ENCODE data around the gene CLCNKB.
A peak's percentile ranks its signal among the peaks of the same experiment; 100 is the strongest.
"Not testable (repeated sequence)": the region's sequence is repeated elsewhere in the genome, so short reads cannot be mapped to it uniquely, and the experiment has no call there.

CLCNKB gene

DNA sequence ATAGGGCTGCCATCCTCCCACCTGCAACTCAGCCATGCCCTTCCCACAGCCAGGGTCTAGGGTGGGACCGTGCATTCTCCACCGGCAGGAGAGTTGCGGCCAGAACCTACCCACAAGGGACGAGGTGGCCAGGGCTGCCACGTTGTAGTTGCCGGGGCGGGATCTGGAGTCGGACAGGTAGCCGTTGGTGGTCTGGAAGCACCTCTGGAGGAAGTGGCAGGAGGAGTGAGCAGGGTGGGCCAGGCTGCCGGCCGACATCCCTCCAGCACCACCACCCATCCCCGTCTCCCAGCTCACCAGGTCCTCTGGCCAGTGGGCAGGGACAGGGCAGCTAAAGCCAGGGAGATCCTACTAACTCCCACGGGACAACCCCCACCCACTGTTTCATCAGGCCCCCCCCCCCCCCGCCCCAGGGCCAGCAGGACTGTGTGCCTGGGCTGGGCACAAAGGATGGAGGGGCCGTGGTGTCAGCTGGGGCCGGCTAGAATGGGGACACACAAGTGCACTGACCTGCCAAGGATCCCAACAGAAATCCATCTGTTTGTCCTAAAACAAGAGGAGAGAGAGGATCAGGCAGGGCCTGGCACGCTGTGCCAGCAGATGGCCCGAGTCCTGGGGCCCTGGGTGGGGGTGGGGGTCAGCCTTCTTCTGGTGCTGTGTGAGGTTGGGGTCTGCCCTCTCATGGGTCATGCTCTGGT, 18.6 kb downstream of the CLCNKB start:
- DNase-seq, result not testable (repeated sequence)

DNA sequence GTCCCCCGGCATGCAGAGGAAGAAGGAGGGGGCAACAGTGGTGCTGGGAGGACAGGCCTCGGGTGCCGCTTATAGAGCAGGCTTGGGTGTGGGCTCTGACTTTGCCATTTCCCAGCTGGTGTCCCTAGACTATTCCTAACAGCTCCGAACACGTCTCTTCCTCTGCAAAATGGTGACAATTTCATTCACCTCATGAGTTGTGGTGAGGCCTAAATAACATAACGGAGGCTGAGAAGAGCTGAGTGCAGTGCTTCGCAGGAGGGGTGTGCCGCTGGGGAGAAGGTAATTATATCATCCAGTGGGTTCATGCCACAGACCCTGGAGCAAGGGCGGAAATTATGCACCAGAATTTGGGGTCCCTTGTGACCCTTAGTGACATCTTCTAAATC, 19.1 kb downstream of the CLCNKB start:
- DNase-seq, result not testable (repeated sequence)

DNA sequence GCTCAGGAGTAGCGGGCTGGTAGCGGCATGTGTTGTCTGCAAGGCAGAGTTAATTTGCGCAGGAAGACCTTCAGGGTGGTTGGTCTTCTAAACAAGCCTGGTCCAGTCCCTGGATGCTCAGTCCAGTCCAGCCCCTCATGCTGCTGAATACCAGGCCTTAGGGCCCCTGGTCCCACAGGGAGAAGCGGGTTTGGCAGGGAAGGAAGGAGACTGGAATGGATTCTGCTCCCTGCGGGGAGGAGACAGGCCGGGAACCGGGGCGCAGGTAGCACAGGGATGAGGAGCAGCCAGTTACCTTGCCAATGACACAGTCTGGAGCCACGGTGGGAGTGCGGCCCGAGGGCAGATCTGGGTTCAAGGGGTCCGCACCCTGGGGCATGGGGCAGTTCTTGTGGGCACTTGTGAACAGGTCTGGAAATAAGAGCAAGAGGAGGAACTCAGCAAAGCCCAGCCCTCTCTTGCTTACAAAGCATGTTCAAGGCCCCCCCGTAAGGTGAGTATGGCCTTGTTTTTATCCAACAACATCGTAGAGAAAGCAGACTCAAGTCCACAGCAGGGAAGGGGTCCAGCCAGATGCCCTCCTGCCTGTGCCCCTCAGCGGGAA, 19.7 kb downstream of the CLCNKB start:
- no peak for DNase-seq

DNA sequence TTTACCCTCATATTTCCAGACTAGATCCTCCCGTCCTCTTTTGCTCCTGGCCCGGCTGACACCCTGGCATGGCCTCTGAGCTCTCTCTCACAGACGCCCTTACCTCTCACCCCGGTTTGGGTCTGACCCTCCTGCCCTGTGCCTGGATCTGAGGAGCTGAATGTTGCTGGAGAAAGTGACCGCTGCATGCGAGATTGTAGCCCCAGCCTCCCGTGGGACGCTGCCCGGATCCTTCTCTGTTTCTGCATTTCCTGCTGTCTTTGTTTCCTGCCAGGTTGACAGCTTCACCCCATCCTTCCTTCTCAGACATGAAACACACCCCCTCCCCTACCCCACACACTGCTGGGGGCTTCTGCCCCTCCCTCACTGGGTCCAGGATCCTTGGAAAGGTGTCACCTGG, 20.3 kb downstream of the CLCNKB start:
- no peak for DNase-seq

DNA sequence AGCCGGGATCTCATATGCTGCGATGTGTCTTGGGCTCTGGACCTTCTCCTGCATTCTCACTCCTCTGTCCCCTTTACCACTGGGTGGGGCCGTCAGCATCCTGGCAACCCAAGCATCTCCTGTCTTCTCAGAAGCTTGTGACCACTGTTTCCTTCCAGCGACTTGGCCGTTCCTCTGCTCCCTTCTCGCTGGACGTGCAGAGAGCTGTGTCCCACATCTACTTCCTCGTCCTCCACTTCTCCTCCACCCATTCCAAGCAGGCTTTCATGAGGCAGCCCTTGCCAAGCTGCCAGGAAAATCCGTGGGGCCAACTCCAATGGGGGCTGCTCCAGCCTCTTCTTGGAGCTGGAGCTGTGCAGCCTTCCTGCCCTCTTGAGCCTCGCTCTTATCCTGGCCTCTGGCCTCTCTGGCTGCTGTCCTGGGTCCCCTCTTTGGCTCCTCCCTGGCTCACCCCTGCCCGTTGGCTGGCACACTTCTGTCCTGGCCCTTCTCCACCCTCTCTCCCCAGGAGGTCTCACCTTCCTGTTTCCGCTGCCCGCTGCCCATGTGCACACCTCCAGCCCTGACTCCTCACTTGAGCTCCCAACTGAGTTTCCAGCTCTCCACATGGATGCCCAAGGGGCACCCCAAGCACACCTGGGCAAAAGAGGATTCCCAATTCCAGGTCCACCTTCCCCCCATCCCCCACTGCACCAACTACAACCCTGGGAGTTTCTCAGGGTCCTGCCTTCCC, 21.1 kb downstream of the CLCNKB start:
- no peak for DNase-seq

DNA sequence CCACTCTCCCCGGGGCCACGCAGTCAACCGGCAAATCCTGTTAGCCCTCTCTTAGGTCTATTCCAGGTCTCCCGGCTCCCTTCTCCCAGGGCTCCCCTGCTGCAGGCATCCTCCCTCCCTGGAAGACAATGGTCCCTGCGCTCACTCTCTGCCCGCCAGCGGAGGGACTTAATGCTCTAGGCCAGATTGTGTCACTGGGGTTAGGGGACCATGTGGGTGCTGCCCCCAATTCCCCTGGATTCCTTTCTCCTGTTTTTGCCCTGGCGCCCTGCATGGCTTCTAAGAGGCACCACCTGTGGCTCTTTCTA, 21.6 kb downstream of the CLCNKB start:
- no peak for DNase-seq

DNA sequence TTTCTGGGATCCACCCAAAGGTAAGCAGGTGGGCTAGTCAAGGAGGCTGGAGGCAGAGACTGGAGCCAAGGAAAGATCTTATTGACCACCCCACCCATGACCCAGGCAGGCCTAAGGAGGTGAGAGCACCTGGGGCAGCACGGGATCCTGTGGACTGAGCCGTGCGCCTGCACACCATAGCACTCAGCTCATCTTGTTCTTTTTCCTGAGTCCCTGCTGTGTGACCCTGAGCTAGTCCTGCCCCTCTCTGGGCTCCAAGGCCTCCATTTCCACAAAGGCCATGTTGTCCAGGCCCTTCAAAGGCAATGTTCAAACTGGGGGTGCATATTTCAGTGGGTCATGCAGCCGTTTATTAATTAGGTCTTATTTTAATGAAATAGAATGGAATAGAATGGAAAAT, 22.7 kb downstream of the CLCNKB start:
- no peak for DNase-seq

DNA sequence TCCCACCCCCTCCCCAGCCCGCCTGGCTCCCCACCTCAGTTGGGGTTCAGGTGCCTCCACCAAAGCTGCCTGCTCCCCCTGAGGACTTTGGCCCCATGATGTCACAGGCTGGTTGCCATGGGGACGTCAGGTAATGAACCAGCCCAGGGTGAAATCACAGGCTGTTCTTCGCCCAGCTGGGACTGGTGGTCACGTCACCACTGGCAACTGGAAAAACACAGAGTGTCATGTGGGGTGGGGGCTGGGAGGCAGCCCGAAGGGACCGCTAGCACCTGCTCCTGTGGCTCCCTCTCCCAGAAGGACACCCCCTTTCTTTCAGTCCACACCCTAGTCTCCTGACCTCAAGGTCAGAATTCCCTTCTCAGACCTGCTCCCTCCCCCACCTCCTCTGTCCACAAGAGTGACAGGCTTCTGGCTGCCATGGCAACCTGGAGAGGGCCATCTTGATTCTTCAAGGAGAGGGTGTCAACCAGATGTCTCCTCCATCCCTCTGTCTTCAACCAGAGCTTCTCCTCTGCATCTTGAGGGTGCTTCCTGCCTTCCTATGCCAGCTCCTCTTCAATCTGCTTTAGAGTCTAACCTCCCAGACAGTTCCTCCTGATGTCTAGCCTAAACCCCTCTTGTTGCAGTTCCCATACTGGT, 23.7 kb downstream of the CLCNKB start:
- no peak for DNase-seq

DNA sequence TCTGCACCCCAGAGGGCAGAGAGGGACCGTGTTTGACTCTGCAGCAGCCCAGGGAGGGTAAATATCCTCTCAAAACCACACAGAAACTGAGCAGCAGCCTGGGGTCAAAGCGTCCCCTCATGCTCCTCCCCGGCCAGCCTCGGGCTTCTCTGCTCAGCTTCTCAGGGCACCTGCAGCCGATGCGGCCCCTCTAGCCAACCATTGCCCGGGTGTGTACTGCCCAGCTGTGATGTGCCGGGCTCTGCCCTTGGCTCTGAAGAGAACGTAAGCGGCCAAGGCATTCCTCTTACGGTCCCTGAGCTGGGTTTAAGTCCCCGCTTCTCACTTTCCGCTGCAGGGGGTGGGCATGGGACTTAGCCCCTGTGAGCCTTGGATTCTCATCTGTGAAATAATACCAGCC, 24.4 kb downstream of the CLCNKB start:
- DNase-seq, result no peak

DNA sequence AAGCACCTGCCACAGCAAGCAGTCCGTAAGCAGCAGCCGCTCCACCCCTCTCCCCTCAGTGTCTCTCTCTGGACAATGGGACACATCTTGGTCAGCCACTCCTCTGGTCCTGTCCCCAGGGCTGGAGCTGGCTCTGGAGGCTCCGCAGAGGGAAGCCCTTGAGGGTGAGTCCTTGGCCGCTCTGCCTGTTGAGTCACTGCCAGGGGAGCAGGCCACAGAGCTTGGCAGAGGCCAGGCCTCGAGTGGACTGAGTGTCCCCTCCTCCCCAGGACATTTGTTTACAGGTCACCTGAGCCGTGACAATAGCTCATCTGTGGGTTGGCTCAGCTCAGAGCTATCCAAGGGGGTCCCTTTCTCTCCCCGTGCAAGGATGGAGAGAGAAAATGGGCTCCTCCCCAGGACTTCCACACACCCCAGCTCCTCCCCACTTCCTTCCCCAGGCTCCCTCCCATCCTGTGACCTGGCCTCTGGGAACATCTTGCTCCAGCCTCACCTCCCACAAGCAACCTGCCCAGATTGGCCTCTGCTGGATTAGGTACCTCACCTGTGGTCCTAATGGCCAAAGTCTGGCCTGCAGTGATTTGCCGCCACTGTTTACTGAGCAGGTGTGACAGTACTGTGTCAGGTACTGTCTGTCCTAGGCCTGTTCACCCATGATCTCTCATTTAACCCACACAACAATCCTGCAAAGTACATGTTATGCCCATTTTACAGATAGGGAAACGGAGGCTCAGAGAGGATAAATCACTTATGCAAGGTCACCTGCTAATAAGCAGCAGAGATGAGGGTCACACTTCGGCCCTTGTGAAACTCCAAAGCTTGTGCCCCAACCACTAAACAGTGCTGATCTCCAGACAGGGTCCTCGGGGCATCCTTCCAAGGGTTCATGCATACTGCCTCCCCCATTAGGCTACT, 25.0 kb downstream of the CLCNKB start:
- DNase-seq, result no peak

DNA sequence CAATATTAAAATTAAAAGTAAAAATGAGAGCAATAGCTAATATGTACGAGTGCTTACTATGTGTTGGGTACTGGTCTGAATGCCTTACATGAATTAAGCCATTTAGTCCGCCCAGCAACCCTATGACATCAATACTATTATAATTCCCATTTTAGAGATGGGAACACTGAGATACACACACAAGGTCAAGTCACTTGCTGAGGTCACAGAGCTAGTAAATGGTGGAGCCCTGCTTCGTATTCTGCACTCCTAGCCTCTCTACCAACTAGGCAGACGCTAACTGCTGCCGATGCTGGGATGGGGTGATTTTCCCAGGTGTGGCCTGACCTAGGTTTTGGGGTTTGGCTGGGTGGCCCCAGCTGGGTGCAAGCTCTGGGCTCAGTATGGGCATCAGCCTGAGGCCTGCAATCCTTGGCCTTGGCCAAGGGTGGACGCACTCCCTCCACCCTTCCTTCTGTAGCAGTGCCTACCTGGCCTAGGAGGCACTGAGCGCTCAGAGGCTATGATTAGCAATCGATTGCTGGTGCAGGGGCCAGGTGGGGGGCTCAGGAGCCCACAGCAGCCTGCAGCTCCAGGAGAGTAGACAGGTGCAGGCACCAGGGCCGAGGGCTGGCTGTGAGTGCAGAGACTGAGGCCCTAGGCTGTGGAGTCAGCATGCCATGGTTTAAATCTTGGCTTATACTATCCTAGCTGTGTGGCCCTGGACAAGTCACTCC, 27.2 kb downstream of the CLCNKB start:
- no peak for DNase-seq

DNA sequence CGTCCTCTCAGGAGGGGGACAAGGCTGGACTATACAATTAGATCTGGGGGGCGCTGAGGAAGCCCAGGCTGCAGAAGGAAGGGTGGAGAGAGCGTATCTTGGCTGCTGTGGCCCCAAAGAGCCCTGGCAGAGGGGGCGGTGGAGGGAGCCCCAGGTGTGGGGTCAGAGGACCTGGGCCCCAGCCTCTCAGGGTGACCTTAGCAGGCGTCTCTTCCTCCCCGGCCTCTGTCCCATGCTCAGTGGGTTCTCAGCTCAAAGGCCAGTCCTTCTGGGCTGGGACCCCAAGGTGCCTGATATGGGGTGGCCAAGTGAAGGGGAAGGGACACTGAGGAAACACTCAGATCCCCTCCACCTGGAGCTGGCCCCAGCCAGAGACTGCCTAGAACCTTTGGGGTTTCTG, 28.0 kb downstream of the CLCNKB start:
- DNase-seq, result no peak

DNA sequence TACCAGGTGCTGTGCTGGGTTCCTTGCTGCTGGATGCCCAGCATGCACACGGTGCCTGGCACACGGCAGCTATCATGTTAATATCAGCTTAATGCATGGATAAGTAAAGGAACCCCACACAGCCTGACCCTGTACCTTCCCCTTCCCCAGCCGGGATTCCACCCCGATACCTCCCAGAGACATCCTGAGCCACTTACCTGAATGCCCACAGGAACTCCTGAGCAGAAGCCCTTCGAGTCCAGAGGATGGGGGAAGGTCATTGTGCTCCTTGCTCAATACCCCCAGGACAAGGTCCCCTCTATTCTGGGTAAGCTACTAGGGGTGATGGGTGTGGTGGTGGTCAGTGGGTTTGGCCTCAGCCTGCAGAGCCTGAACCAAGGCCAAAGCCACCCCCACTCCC, 28.5 kb downstream of the CLCNKB start:
- DNase-seq, result no peak

DNA sequence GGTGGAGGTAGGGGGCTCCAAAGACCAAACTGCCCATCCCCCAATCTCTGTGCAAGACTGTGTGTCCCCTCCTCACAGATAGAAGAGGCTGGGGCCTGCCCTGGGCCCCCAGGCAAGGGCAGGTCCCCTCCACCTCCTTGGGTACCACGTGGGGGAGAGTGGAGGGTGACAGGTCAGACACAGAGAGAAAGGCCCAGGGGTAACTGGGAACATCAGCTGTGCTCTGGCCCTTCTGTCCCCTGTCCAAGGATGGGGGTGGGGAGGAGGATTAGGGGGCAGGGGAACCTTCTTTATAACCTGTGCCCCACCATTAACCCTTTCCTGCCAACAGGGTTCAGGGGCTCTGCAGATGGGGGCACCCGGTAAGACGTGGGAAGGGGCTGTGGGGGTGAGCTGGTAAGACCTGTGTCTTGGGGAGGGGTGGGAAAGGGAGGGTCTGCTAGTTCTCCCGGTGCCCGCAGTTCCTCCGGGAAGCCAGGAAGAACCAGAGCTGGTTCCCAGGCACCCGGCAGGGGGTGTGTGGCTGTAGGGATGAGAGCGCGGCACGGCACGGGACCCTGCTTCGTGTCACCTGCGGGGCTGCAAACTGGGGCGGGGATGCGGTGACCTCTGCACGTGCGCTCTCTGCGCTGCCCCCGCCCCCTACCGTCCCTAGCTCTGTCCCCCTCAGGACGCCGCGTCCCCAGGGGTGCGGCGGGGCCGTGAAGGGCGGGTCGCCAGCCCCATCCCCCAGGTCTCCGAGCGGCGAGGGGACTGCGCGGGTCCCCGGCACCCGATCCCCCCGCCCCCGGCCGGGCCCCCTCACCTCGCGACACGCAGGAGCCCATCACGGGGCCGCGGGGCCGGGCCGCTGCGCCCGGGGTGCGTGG, 29.3 kb downstream of the CLCNKB start:
- no peak for DNase-seq

DNA sequence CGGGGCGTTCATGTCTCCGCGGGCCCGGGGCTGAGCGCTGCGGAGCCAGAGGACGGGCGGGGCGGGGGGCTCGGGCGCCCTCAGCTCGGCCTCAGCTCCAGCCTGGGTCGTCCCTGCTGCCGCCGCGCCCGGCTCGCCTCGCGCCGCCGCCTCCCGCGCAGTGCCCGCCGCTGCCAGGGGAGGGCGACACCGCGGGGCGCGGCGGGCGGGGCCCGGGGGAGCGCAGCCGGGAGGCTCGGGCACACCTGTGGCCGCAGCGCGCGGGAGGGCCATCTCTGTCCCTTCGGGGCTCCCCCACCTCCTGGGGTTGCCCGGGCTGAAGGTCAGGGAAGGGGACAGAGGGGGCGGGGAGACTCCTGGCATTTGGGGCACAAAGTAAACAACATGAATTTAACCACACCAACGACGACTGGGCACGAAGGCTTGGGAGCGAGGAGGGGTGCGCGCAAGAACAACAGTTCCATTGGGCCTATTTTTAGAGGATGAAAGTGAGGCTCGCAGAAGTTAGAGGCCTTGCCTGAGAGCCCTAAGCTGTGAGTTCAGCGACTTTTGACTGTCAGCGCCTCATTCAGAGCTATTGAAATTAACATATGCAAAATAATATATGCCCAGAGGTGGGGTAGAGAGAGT, 30.0 kb downstream of the CLCNKB start, which contains the start of gene FAM131C:
FAM131C (minus strand) TSS at position 162 of the 630 bp plus-strand sequence. CDS start 209 bp downstream, outside the sequence.
- DNase-seq, result peak; percentile 16

DNA sequence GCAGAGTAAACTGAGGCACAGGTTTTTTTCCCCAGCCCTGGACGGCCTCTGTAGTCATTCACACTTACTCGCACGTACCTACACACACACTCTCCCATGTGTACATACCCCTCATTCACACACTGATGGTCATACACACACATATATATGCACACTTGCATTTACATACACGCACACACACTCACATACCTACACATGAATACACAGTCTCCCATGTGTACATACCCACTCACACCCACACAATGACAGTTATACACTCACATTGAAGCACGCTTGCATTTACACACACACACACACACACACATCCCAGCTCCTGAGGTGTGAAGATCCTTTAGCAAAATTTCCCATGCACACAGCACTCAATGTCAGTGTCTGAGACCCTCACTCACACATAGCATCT, 30.6 kb downstream of the CLCNKB start:
- DNase-seq, result no peak

DNA sequence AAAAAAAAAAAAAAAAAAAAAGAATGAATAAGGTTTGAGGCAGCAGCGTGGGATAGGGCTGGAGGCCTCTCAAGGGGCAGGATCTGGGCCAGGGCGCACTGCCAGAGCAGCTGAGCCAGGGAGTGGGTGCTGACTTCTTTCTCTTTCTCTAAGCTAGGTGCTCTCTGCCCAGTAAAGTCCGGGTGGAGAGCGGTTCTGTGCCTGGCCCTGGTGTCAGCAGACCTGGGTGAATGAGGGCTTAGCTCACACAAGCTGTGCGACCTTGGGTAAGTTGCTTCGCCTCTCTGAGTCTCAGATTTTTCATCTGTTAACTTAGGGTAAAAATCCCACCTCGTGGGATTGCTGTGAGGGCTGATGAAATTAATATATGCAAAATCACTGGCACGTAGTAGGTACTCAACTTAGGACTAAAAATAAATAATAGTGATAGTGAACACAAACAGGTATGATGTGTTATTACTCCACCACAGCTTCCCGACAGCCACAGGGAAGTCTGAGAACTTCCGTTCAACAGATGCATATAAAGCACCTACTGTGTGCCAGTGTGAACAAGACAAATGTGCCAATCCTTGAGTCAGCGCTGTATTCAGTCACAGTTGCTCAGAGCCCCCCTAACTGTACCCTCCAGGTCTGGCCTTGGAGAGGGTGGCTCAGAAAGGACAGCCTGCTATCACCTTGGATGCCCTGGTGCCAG, 31.9 kb downstream of the CLCNKB start:
- no peak for DNase-seq

DNA sequence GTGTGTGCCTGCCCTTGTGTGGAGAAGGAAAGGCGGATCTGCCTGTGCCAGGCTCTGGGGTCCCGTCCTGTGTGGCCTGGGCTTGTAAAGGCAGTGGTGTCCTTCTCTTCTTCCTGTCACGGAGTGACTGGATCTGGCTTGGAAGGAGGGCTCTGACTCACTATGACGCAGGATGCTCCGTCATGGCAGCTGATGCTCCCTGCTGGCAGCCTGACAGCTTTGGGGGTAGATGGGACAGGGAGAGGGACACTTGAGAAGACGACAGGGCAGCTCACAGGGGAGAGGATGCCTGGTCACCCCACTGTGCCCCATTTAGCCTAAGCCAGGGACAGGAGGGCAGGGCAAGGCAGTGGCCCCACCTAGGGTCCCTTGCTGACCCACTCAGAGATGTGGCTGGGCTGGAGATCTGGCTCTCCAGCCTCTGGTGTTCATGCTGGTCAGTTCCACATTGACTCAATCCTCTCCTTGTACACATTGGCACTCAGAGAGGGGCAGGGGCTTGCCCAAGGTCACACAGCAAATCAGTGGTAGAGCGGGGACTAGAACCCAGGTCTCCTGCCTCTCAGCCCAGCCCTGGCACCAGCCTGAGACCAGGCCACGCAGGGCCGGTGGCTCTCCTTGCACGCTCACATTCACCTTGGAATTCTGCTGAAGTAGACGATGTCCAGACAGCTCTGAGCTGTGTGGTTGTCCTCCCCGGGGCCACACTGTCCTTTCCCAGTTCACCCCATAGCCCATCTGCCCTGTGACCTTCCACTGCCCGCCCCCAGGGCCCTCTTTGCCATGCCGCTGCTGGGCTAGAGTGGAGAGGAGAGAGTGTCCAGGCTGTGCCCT, 32.7 kb downstream of the CLCNKB start:
- no peak for DNase-seq

DNA sequence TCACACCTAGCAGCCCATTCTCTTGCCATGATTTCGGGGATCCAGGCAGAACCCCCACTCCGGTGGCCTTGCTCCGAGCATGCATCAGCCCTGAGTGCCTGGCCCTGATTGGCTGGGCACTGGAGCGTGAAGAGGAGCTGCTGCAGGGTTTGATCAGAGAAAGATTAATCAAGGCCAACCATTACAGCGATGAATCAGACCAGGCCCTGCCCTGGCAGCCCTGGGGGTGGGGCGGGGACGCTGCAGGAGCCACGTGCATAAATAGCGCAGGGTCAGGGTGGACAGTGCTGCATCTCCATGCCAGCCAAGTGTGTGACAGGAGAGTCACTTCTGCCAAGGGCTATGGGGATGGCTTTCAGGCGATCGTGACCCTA, 33.3 kb downstream of the CLCNKB start:
- no peak for DNase-seq
